ENCODE measurements around the gene SH3YL1.

The SH3YL1 gene

DNA sequence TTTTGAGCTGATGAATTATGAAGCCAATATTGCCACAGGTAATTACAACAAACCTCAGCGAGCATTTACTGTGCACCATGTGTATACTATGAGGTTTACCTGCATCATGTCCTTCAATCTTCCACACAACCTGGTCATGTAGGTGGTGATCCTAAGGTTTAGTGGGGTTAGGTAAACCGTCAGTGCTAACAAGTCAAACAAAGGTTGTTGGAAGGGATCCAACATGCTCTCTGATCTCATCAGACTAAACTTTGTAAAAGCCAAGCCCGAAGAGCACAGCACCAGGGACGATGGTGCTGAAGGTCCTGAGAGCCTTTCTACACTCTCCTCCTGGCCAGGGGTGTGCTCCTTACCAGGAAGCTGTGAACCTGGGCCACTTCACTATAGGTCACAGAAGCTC lies 29.4 kb downstream of the SH3YL1 start:
- no peaks in the 10 kb centered on the region for H3K36me3 ChIP-seq (ENCODE audit: insufficient read depth, low read length)
- H3K4me3 ChIP-seq: no peak overlapping the region
- TF ChIP-seq EZH2 (IDR thresholded peaks at IDR 0.05): no peak
- no peak for TF ChIP-seq POLR2AphosphoS5 (IDR thresholded peaks at IDR 0.05; ENCODE audit: borderline replicate concordance, low read depth, low read length)
- TF ChIP-seq FOXP2 (optimal IDR thresholded peaks at IDR 0.05; ENCODE audit: control extremely low read depth, extremely low read length, insufficient read depth): no peak
- no peak overlapping the region for H3K9ac ChIP-seq (ENCODE audit: insufficient read length)
- H3K27ac ChIP-seq: no peak overlapping the region
- no peak for DNase-seq (ENCODE audit: low read depth, low spot score)
- no peaks in the 10 kb centered on the region for H3K9me3 ChIP-seq (ENCODE audit: low read depth, low read length)

DNA sequence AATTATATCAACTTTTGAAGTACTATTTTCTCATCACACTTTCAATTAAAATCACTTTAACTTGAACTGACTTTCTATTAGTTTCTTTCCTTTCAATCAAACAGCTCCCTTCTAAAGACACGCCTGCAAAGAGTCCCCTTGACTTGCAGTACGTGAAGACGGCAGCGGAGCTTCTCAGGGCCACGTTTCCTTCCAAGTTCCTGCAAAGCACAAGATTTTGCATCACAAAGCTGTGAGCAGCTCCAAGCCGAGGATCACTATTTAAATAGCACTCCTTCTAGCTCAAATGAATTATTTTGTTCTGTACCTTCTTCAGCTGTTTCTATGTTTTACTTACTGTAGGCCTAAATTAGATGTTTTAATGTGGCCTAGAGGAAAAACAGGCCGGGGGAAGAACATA lies 30.8 kb downstream of the SH3YL1 start:
- no peak for DNase-seq (ENCODE audit: low read depth, low spot score)
- no peak overlapping the region for H3K27ac ChIP-seq
- H3K4me3 ChIP-seq: no peak overlapping the region
- H3K9ac ChIP-seq (ENCODE audit: insufficient read length): no peak overlapping the region
- no peak for TF ChIP-seq FOXP2 (optimal IDR thresholded peaks at IDR 0.05; ENCODE audit: control extremely low read depth, extremely low read length, insufficient read depth)
- TF ChIP-seq POLR2AphosphoS5 (IDR thresholded peaks at IDR 0.05; ENCODE audit: borderline replicate concordance, low read depth, low read length): no peak
- TF ChIP-seq EZH2 (IDR thresholded peaks at IDR 0.05): no peak
- no peaks in the 10 kb centered on the region for H3K9me3 ChIP-seq (ENCODE audit: low read depth, low read length)
- H3K36me3 ChIP-seq (ENCODE audit: insufficient read depth, low read length): no peaks in the 10 kb centered on the region

DNA sequence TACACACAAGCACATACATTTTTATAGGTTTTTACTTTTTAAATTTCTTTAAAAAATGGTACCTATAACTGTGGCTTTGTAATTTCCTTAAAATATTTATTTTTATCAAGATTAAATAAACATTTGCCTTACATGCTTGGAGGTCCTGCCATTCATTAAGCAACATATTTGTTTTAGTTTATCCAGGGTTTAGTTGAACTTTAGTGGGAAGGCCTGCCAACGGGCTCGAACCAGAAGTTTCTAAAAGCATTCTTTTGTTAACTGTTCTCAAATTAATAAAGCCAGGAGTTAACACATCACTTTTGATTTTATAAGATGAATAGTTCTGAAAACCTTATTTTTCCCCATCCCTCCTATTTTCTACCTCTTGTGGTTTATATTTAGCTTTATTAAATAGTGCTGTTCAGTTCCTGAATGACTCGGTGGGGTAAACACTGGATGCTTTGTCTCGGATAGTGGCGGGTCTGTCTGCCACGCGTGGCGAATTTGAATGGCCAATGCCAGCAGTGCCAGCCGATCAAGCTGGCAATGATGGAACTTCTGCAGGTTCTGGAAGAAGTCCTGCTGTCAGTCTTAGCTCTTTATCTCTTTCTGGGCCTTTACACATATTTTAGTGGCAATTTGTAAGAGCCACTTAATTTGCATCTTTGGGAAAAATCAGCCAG lies 32.2 kb downstream of the SH3YL1 start:
- no peak overlapping the region for H3K9ac ChIP-seq (ENCODE audit: insufficient read length)
- TF ChIP-seq POLR2AphosphoS5 (IDR thresholded peaks at IDR 0.05; ENCODE audit: borderline replicate concordance, low read depth, low read length) (no peak), FOXP2 (optimal IDR thresholded peaks at IDR 0.05; ENCODE audit: control extremely low read depth, extremely low read length, insufficient read depth) (no peak), EZH2 (IDR thresholded peaks at IDR 0.05) (no peak)
- peaks cover 3% of the 10 kb centered on the region; the same call in 1 of the 2 replicates for H3K36me3 ChIP-seq (ENCODE audit: insufficient read depth, low read length)
- H3K9me3 ChIP-seq (ENCODE audit: low read depth, low read length): no peaks in the 10 kb centered on the region
- DNase-seq (ENCODE audit: low read depth, low spot score): no peak
- no peak overlapping the region for H3K4me3 ChIP-seq
- H3K27ac ChIP-seq: no peak overlapping the region

DNA sequence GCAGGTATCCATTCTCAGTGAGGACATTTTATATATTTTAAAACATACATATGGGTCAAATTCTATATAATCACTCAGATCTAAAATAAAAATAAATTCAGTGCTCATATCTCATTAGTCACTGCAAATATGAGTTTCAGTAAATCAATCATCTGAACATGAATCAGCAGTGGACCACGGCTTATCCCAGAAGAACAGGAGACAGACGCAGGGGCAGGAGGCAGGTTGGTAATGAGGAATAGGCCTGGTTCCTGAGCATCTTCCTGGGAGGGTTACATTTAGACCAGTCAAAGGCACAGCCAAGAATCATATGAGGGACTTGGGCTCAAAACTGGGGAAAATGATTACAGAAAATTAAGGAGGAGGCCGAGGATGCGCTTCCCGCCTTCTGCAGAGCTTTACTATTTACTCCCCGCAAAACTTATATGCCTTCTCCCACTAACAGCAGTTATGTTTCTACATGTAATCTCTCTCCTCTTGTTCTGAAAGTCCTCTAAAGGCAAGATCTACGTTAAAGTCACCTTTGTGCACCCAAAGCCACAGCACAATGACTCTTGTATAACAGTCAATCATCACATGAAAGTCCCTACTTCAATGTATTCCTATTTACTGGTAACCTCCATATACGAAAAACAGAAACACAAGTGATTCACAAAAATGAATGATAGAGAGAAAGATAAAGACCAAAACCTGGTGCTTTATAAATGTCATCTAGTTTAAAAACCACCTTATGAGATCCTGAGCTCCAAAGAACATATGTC lies 35.1 kb downstream of the SH3YL1 start:
- H3K36me3 ChIP-seq (ENCODE audit: insufficient read depth, low read length): peaks cover 12% of the 10 kb centered on the region
- H3K4me3 ChIP-seq: no peak overlapping the region
- DNase-seq (ENCODE audit: low read depth, low spot score): no peak

DNA sequence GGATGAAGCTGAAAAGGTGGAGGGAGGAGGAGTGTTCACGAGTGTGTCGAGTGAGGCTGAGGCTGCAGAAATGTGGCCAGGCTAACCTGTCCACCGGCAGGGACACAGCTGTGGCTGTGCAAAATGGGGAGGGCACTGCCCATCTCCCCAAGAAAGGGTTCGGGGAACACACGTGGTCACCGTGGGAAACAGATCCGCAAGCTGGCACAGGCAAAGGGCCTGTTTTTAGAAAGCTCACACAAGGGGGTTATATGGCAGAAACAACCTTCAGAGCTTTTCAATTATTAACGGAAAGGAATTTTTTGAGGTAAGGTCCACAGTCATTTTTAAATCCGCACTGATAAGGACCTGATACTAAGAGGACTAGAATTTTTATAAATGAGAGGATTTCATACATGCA lies 35.7 kb downstream of the SH3YL1 start:
- no peak for DNase-seq (ENCODE audit: low read depth, low spot score)
- no peaks in the 10 kb centered on the region for H3K9me3 ChIP-seq (ENCODE audit: low read depth, low read length)
- no peak overlapping the region for H3K4me3 ChIP-seq
- H3K27ac ChIP-seq: no peak overlapping the region
- H3K9ac ChIP-seq (ENCODE audit: insufficient read length): no peak overlapping the region
- TF ChIP-seq POLR2AphosphoS5 (IDR thresholded peaks at IDR 0.05; ENCODE audit: borderline replicate concordance, low read depth, low read length): no peak
- TF ChIP-seq FOXP2 (optimal IDR thresholded peaks at IDR 0.05; ENCODE audit: control extremely low read depth, extremely low read length, insufficient read depth): no peak
- TF ChIP-seq EZH2 (IDR thresholded peaks at IDR 0.05): no peak
- H3K36me3 ChIP-seq (ENCODE audit: insufficient read depth, low read length): peaks cover 17% of the 10 kb centered on the region

More for the DNA sequence above, 35.1 kb downstream of the SH3YL1 start:
- TF ChIP-seq POLR2AphosphoS5 (IDR thresholded peaks at IDR 0.05; ENCODE audit: borderline replicate concordance, low read depth, low read length) (no peak), FOXP2 (optimal IDR thresholded peaks at IDR 0.05; ENCODE audit: control extremely low read depth, extremely low read length, insufficient read depth) (no peak), EZH2 (IDR thresholded peaks at IDR 0.05) (no peak)
- Histone ChIP-seq H3K9me3 (ENCODE audit: low read depth, low read length) (no peaks in the 10 kb centered on the region), H3K9ac (ENCODE audit: insufficient read length) (no peak overlapping the region), H3K27ac (no peak overlapping the region)

DNA sequence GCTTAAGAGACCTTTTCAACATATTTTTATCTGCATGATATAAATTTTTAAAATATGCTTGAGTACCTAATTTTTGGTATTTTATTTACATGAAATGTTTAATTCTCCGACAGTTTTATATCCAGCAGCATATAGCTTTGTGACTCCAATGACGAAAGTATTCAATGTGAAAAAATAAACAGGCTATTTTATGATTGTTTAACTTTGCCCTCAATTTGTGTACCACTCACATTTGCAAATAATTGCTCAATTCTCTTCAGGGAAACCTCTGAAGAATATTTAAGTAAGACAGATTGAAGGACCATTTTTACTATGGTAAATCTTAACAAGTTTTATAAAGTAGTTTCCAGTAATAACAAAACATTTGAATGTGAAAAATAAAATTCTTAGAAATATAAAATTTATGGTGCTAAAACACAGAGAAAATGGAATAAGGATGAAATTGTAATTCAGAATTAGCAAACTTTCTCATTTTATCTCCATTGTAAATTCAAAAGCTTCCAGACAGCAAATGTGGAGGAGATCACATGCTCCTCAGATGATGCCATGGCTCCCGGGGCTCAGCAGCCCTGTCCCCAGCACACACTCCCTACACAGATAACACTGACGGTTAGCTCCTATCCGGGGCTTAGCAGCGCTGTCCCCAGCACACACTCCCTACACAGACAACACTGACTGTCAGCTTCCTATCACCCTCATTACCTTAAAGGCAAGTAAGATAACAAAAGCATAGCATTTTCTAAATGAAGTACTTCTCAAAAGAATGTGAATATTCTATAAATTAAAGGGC lies 39.7 kb downstream of the SH3YL1 start:
- no peak for TF ChIP-seq POLR2AphosphoS5 (IDR thresholded peaks at IDR 0.05; ENCODE audit: borderline replicate concordance, low read depth, low read length)
- peaks cover 20% of the 10 kb centered on the region for H3K36me3 ChIP-seq (ENCODE audit: insufficient read depth, low read length)
- DNase-seq (ENCODE audit: low read depth, low spot score): no peak

DNA sequence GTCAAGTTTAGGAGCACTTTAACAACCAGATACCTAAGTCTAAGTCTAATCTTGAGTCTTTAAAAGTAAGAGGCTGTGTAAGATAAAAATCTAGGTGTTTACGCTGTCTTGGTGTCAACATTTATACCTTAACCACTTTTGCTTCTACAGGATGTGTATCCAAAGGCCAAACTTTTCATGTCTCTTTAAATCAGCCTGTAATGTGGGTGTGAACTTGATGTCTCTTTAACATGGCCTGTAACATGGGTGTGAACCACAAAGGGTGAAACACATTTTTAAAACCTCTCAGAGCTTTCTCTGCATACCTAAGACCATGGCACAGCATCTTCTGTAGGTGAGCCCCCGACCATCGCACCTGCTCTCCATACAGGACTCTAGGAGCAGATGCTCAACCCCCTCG lies 40.4 kb downstream of the SH3YL1 start:
- Histone ChIP-seq H3K36me3 (ENCODE audit: insufficient read depth, low read length) (peaks cover 20% of the 10 kb centered on the region), H3K4me3 (no peak overlapping the region), H3K9ac (ENCODE audit: insufficient read length) (no peak overlapping the region), H3K27ac (no peak overlapping the region), H3K9me3 (ENCODE audit: low read depth, low read length) (no peaks in the 10 kb centered on the region)
- DNase-seq (ENCODE audit: low read depth, low spot score): no peak
- TF ChIP-seq FOXP2 (optimal IDR thresholded peaks at IDR 0.05; ENCODE audit: control extremely low read depth, extremely low read length, insufficient read depth) (no peak), POLR2AphosphoS5 (IDR thresholded peaks at IDR 0.05; ENCODE audit: borderline replicate concordance, low read depth, low read length) (no peak), EZH2 (IDR thresholded peaks at IDR 0.05) (no peak)

More for the DNA sequence above, 39.7 kb downstream of the SH3YL1 start:
- Histone ChIP-seq H3K9ac (ENCODE audit: insufficient read length) (no peak overlapping the region), H3K9me3 (ENCODE audit: low read depth, low read length) (no peaks in the 10 kb centered on the region), H3K27ac (no peak overlapping the region), H3K4me3 (no peak overlapping the region)

DNA sequence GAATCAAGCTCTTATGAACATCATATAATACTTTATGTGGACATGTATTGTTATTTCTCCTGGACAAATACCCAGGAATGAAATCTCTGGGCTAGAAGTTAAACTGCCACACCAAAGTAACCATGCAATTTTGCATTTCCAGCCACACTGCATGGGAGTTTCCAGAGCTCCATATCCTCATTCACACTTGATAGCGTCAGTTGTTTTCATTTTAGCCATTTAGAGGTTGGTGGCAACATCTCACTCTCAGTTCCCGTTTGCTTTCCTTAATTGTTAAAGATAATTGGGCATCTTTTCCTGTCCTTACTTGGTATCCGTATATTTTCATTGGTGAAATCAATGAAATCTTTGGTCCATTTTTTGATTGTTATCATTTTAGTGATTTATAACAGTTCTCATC lies 47.8 kb downstream of the SH3YL1 start:
- no peak for DNase-seq (ENCODE audit: low read depth, low spot score)
- Histone ChIP-seq H3K9me3 (ENCODE audit: low read depth, low read length) (no peaks in the 10 kb centered on the region), H3K27ac (no peak overlapping the region), H3K9ac (ENCODE audit: insufficient read length) (no peak overlapping the region), H3K36me3 (ENCODE audit: insufficient read depth, low read length) (peaks cover 7% of the 10 kb centered on the region; the same call in 1 of the 2 replicates), H3K4me3 (no peak overlapping the region)
- no peak for TF ChIP-seq POLR2AphosphoS5 (IDR thresholded peaks at IDR 0.05; ENCODE audit: borderline replicate concordance, low read depth, low read length)
- no peak for TF ChIP-seq FOXP2 (optimal IDR thresholded peaks at IDR 0.05; ENCODE audit: control extremely low read depth, extremely low read length, insufficient read depth)
- TF ChIP-seq EZH2 (IDR thresholded peaks at IDR 0.05): no peak
